D721Med (cell line): ENCODE data around the gene NEO1.

Experiments
- DNase-seq: peaks from one replicate; pipeline ENCODE4 v3.0.0; 2011; ENCODE audit warnings: low spot score; ENCODE audit not compliant: insufficient read length
- FAIRE-seq: peaks from 2 replicates; lab custom pipeline; 2011; peaks lifted over from hg19 to GRCh38; lab: Jason Lieb, UNC
- TF ChIP-seq, protein P1 (sequence below): IDR thresholded peaks from 2 replicates; pipeline ENCODE4 v1.5.1; 2012; ENCODE audit warnings: mild to moderate bottlenecking, control low read depth; ENCODE audit not compliant: insufficient read depth; ENCODE audit errors: missing control alignments

Gene NEO1, protein sequence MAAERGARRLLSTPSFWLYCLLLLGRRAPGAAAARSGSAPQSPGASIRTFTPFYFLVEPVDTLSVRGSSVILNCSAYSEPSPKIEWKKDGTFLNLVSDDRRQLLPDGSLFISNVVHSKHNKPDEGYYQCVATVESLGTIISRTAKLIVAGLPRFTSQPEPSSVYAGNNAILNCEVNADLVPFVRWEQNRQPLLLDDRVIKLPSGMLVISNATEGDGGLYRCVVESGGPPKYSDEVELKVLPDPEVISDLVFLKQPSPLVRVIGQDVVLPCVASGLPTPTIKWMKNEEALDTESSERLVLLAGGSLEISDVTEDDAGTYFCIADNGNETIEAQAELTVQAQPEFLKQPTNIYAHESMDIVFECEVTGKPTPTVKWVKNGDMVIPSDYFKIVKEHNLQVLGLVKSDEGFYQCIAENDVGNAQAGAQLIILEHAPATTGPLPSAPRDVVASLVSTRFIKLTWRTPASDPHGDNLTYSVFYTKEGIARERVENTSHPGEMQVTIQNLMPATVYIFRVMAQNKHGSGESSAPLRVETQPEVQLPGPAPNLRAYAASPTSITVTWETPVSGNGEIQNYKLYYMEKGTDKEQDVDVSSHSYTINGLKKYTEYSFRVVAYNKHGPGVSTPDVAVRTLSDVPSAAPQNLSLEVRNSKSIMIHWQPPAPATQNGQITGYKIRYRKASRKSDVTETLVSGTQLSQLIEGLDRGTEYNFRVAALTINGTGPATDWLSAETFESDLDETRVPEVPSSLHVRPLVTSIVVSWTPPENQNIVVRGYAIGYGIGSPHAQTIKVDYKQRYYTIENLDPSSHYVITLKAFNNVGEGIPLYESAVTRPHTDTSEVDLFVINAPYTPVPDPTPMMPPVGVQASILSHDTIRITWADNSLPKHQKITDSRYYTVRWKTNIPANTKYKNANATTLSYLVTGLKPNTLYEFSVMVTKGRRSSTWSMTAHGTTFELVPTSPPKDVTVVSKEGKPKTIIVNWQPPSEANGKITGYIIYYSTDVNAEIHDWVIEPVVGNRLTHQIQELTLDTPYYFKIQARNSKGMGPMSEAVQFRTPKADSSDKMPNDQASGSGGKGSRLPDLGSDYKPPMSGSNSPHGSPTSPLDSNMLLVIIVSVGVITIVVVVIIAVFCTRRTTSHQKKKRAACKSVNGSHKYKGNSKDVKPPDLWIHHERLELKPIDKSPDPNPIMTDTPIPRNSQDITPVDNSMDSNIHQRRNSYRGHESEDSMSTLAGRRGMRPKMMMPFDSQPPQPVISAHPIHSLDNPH (N-terminal part only)

DNA sequence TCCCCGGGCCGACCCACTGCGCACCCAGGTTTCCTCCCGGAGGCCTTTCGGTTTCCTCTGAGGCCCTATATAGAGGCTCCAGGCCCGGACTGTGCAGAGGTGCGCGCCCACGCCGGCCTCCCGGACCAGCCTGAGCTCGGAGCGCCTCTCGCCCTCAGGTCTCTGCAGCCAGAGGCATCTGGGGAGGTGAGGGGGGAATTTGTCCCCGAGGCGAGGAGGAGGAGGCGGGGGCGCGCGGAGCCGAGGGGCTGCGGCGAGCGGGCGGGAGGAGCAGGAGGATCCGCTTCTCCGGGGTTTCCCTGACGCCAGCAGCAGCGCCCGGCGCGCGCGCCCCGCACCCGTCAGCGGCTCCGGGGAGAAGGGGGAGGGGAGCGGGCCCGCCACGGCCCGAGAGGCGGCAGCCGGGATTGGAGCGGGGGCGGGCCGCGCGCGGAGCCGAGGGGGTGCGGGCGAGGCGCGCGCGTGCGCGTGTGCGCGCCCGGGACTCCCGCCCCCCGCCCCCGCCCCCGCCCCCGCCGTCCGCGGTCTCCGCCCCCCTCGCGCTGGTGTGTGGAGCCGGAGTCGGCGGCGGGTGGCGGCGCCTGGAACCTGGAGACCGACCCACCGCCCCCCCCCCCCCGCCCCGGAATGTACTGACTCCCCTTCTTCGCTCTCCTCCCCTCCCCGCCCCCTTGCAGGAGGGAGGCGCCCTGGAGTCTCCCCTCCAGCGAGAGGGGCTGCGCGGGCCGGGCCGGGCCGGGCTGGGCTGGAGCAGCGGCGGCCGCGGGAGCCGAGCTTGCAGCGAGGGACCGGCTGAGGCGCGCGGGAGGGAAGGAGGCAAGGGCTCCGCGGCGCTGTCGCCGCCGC lies at the start of gene NEO1:
NEO1 (plus strand) TSS at position 657 of the 846 bp plus-strand sequence. CDS start 213 bp downstream, outside the sequence.
- TF ChIP-seq, protein P1, sequence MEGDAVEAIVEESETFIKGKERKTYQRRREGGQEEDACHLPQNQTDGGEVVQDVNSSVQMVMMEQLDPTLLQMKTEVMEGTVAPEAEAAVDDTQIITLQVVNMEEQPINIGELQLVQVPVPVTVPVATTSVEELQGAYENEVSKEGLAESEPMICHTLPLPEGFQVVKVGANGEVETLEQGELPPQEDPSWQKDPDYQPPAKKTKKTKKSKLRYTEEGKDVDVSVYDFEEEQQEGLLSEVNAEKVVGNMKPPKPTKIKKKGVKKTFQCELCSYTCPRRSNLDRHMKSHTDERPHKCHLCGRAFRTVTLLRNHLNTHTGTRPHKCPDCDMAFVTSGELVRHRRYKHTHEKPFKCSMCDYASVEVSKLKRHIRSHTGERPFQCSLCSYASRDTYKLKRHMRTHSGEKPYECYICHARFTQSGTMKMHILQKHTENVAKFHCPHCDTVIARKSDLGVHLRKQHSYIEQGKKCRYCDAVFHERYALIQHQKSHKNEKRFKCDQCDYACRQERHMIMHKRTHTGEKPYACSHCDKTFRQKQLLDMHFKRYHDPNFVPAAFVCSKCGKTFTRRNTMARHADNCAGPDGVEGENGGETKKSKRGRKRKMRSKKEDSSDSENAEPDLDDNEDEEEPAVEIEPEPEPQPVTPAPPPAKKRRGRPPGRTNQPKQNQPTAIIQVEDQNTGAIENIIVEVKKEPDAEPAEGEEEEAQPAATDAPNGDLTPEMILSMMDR, result no peak
- FAIRE-seq, result no peak
- no peak for DNase-seq

DNA sequence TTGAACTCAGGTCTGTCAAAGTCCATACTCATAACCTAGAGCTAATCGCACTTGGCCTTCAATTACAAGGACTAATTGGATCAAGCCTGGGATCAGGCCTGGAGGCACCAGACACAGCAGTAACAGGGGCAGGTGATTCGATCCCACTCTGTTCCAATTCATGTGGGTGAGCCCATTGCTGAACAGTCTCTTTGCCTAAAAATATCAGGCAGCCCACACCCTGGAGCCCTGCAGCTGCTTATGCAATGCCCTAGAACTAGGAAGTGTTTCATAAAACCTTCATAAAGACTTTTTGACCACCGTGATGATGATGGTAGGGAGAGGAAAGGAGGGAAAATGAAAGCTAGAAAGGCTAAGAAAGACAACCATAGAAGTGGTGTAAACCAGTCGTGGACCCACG lies 47.8 kb upstream of the NEO1 start:
- TF ChIP-seq, protein P1, result no peak
- FAIRE-seq, result no peak
- no peak for DNase-seq

DNA sequence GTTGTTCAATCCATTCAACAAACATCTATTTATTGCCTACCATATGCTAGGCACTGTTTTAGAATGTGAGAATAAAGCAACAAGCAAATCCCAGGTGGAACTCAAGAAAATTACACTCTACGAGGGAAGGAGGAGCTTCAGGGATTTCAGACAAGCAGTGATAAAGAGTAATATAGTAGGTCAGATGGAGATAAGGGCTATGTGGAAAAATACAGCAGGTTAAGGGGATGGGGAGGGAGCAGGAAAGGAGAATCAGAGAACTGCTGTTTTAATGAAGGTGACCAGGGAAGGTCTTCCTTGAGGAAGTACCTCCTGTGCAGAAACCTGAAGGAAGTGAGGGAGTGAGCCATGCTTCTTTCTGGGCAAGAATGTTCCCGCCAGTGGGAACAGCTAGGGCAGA lies 47.2 kb upstream of the NEO1 start:
- FAIRE-seq, result no peak
- TF ChIP-seq, protein P1, result no peak

DNA sequence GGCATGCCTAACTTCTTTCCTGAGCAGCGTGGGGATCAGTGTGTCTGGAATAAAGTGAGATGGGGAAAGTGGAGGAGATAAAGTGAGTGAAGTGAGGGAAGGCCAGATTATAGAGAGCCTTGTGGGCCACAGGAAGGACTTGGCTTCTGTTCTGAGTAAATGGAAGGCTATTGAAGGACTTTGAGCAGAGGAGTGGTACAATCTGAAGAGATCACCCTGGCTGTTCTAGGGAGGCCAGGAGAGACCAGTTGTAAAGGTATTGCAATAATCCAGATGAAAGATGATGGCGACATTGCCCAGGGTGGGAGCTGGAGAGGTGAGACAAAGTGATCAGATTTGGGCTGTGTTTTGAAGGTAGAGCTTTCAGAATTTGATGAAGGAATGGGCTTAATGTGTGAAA lies 46.8 kb upstream of the NEO1 start:
- DNase-seq (no peak), FAIRE-seq (no peak)
- TF ChIP-seq, protein P1, result no peak

More for the DNA sequence above, 47.2 kb upstream of the NEO1 start:
- no peak for DNase-seq

DNA sequence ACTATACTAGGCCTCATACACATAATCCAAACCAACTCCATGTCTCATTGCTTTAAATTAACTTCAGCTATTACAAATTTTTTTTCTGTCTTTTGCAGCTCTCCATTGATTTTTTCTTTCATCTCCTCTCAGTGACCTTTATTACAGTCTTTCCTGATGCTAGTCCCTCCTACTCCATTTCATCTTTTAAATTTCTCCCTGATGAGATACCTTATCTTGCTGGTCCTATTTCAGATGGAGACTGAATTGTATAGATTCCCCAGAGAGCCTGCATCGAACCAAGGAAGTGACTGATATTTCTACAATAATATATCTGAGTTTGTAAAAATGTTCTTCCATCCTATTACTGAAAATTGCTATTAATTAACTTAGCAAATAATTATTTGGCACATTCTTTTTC lies 45.7 kb upstream of the NEO1 start:
- no peak for FAIRE-seq
- TF ChIP-seq, protein P1, result no peak
- DNase-seq, result no peak
